ENCODE measurements around the gene ZNHIT2. TPM values are rescaled to one million over a fixed set of nuclear protein-coding genes. Genes with fewer than 3 reads are reported as not detected.

The ZNHIT2 gene
- total and polyA plus RNA-seq, 2 experiments from 2014 or later: 13.2 to 15.5 TPM

- no peak for DNase-seq
- H3K4me1 ChIP-seq (ENCODE audit: insufficient read depth): no peaks in the 10 kb centered on the region
- H3K27me3 ChIP-seq (replicated peaks; ENCODE audit: insufficient read depth): no peaks in the 10 kb centered on the region
- H3F3A ChIP-seq (ENCODE audit: insufficient read depth): no peaks in the 10 kb centered on the region
- no peaks in the 10 kb centered on the region for H3K36me3 ChIP-seq (ENCODE audit: low read depth)
- no peaks in the 10 kb centered on the region for H3K9me3 ChIP-seq (ENCODE audit: low read depth)
- H3K4me3 ChIP-seq: no peak overlapping the region
- H3K4me2 ChIP-seq (ENCODE audit: unreplicated experiment): no peak overlapping the region
- H3K79me2 ChIP-seq (ENCODE audit: insufficient read depth): no peaks in the 10 kb centered on the region
- H2AFZ ChIP-seq: no peak overlapping the region
- 58 to 67% methylated on average over 4 of the region's 4 CpGs for WGBS, 2 experiments (ENCODE audit: low coverage in 1 of 2, low lambda C conversion rate in 2 of 2, missing lambda C conversion rate in 2 of 2)
- no peak overlapping the region for H3K9ac ChIP-seq
- no peaks in the 10 kb centered on the region for H3K9me2 ChIP-seq (ENCODE audit: insufficient read depth)
- no peaks in the 10 kb centered on the region for H4K20me1 ChIP-seq (ENCODE audit: insufficient read depth)
- in situ Hi-C loops (cut with MboI): no loop called here
- H3K27ac ChIP-seq: no peak overlapping the region
- no peak for TF ChIP-seq EZH2 (IDR thresholded peaks at IDR 0.05; ENCODE audit: insufficient read depth, poor library complexity, severe bottlenecking)
- no peak for TF ChIP-seq EZH2phosphoT487 (IDR thresholded peaks at IDR 0.05; ENCODE audit: insufficient read depth, low read depth)
These were observed 45.4 kb downstream of the ZNHIT2 start for GRCh38 chr11:65071907-65072630.

- Histone ChIP-seq H3K4me1 (ENCODE audit: insufficient read depth) (no peaks in the 10 kb centered on the region), H3K9ac (no peak overlapping the region), H3K27ac (no peak overlapping the region), H3F3A (ENCODE audit: insufficient read depth) (no peaks in the 10 kb centered on the region), H3K9me3 (ENCODE audit: low read depth) (no peaks in the 10 kb centered on the region), H3K4me2 (ENCODE audit: unreplicated experiment) (no peak overlapping the region), H4K20me1 (ENCODE audit: insufficient read depth) (no peaks in the 10 kb centered on the region), H3K9me2 (ENCODE audit: insufficient read depth) (no peaks in the 10 kb centered on the region), H3K79me2 (ENCODE audit: insufficient read depth) (no peaks in the 10 kb centered on the region), H3K36me3 (ENCODE audit: low read depth) (no peaks in the 10 kb centered on the region), H3K4me3 (no peak overlapping the region), H3K27me3 (replicated peaks; ENCODE audit: insufficient read depth) (no peaks in the 10 kb centered on the region), H2AFZ (no peak overlapping the region)
- in situ Hi-C loops (cut with MboI): no loop called here
- WGBS, 2 experiments (ENCODE audit: low coverage in 1 of 2, low lambda C conversion rate in 2 of 2, missing lambda C conversion rate in 2 of 2): 69 to 70% methylated on average over 9 of the region's 9 CpGs
- no peak for DNase-seq
- no peak for TF ChIP-seq EZH2 (IDR thresholded peaks at IDR 0.05; ENCODE audit: insufficient read depth, poor library complexity, severe bottlenecking)
- no peak for TF ChIP-seq EZH2phosphoT487 (IDR thresholded peaks at IDR 0.05; ENCODE audit: insufficient read depth, low read depth)
These were observed 48.3 kb downstream of the ZNHIT2 start for GRCh38 chr11:65069217-65069616.

GRCh38 chr11:65067446-65067845 is 50.1 kb downstream of the ZNHIT2 start:
- 74 to 84% methylated on average over 8 to 10 of the region's 10 CpGs for WGBS, 2 experiments (ENCODE audit: low coverage in 1 of 2, low lambda C conversion rate in 2 of 2, missing lambda C conversion rate in 2 of 2)
- H2AFZ ChIP-seq: no peak overlapping the region
- no peak for TF ChIP-seq EZH2 (IDR thresholded peaks at IDR 0.05; ENCODE audit: insufficient read depth, poor library complexity, severe bottlenecking)
- no peak for TF ChIP-seq EZH2phosphoT487 (IDR thresholded peaks at IDR 0.05; ENCODE audit: insufficient read depth, low read depth)

GRCh38 chr11:65066805-65067291 is 50.7 kb downstream of the ZNHIT2 start:
- H3K36me3 ChIP-seq (ENCODE audit: low read depth): no peaks in the 10 kb centered on the region

More at GRCh38 chr11:65067446-65067845, 50.1 kb downstream of the ZNHIT2 start:
- Histone ChIP-seq H3K4me1 (ENCODE audit: insufficient read depth) (no peaks in the 10 kb centered on the region), H3K27me3 (replicated peaks; ENCODE audit: insufficient read depth) (no peaks in the 10 kb centered on the region), H3K9me2 (ENCODE audit: insufficient read depth) (no peaks in the 10 kb centered on the region), H3K4me2 (ENCODE audit: unreplicated experiment) (no peak overlapping the region), H3K36me3 (ENCODE audit: low read depth) (no peaks in the 10 kb centered on the region), H3K9me3 (ENCODE audit: low read depth) (no peaks in the 10 kb centered on the region), H3K27ac (no peak overlapping the region), H3K4me3 (no peak overlapping the region), H4K20me1 (ENCODE audit: insufficient read depth) (no peaks in the 10 kb centered on the region), H3F3A (ENCODE audit: insufficient read depth) (no peaks in the 10 kb centered on the region), H3K79me2 (ENCODE audit: insufficient read depth) (no peaks in the 10 kb centered on the region), H3K9ac (no peak overlapping the region)
- DNase-seq: no peak
- in situ Hi-C loops (cut with MboI): no loop called here

More at GRCh38 chr11:65066805-65067291, 50.7 kb downstream of the ZNHIT2 start:
- Histone ChIP-seq H3K4me3 (no peak overlapping the region), H3F3A (ENCODE audit: insufficient read depth) (no peaks in the 10 kb centered on the region), H3K9ac (no peak overlapping the region), H2AFZ (no peak overlapping the region), H3K9me2 (ENCODE audit: insufficient read depth) (no peaks in the 10 kb centered on the region), H4K20me1 (ENCODE audit: insufficient read depth) (no peaks in the 10 kb centered on the region), H3K4me1 (ENCODE audit: insufficient read depth) (no peaks in the 10 kb centered on the region), H3K4me2 (ENCODE audit: unreplicated experiment) (no peak overlapping the region), H3K9me3 (ENCODE audit: low read depth) (no peaks in the 10 kb centered on the region), H3K27ac (no peak overlapping the region), H3K79me2 (ENCODE audit: insufficient read depth) (no peaks in the 10 kb centered on the region), H3K27me3 (replicated peaks; ENCODE audit: insufficient read depth) (no peaks in the 10 kb centered on the region)
- no peak for DNase-seq
- TF ChIP-seq EZH2phosphoT487 (IDR thresholded peaks at IDR 0.05; ENCODE audit: insufficient read depth, low read depth) (no peak), EZH2 (IDR thresholded peaks at IDR 0.05; ENCODE audit: insufficient read depth, poor library complexity, severe bottlenecking) (no peak)
- in situ Hi-C loops (cut with MboI): no loop called here
- WGBS, 2 experiments (ENCODE audit: low coverage in 1 of 2, low lambda C conversion rate in 2 of 2, missing lambda C conversion rate in 2 of 2): 39 to 45% methylated on average over 3 to 4 of the region's 4 CpGs

Small RNA genes lying within 50 kb of the gene (microRNA-seq; reads per million reads assigned to microRNA genes)
- gene MIR6751 (ENCODE audit: borderline number of aligned reads): 1.5 reads per million

Small RNA genes lying within 50 kb of the gene (small RNA-seq; reads per million reads assigned to genes)
- gene HIGD1AP10 (ENCODE audit: low read depth, low replicate concordance) (not detected), gene PDCL2P2 (ENCODE audit: low read depth, low replicate concordance) (not detected), gene RNU2-23P (ENCODE audit: low read depth, low replicate concordance) (67.8 reads per million, percentile 93 among the genes with 10 or more reads in this experiment)

Other genes starting within 250 kb of the ZNHIT2 start
- gene EHD1, start 239.1 kb downstream of the ZNHIT2 start, total RNA-seq (2014; rRNA removed; shearing (Covaris generic)): 90.2 and 124 TPM in 2 replicates
- gene EHD1, start 239.1 kb downstream of the ZNHIT2 start, polyA plus RNA-seq (2016; fragmentation: Nextera tagmentation; extraction: Ambion mirVana): 55.2 and 56.3 TPM in 2 replicates
- gene ATG2A, start 200.5 kb downstream of the ZNHIT2 start, total RNA-seq (2014; rRNA removed; shearing (Covaris generic)): 12.4 and 18.9 TPM in 2 replicates
- 6.3 and 6.8 TPM in 2 replicates for gene ATG2A, start 200.5 kb downstream of the ZNHIT2 start, polyA plus RNA-seq (2016; fragmentation: Nextera tagmentation; extraction: Ambion mirVana)
- 23.9 and 27.3 TPM in 2 replicates for gene PPP2R5B, start 193.0 kb downstream of the ZNHIT2 start, total RNA-seq (2014; rRNA removed; shearing (Covaris generic))
- gene PPP2R5B, start 193.0 kb downstream of the ZNHIT2 start, polyA plus RNA-seq (2016; fragmentation: Nextera tagmentation; extraction: Ambion mirVana): 16.4 and 19.4 TPM in 2 replicates
- gene GPHA2, start 181.8 kb downstream of the ZNHIT2 start, total RNA-seq (2014; rRNA removed; shearing (Covaris generic)): not detected in 2 replicates
- not detected in 2 replicates for gene GPHA2, start 181.8 kb downstream of the ZNHIT2 start, polyA plus RNA-seq (2016; fragmentation: Nextera tagmentation; extraction: Ambion mirVana)
- not detected in 2 replicates for gene MAJIN, start 145.6 kb downstream of the ZNHIT2 start, total RNA-seq (2014; rRNA removed; shearing (Covaris generic))
- gene MAJIN, start 145.6 kb downstream of the ZNHIT2 start, polyA plus RNA-seq (2016; fragmentation: Nextera tagmentation; extraction: Ambion mirVana): not detected in 2 replicates
- 4.0 TPM in 1 of 2 replicates, not detected in the other for gene BATF2, start 120.7 kb downstream of the ZNHIT2 start, total RNA-seq (2014; rRNA removed; shearing (Covaris generic))
- gene BATF2, start 120.7 kb downstream of the ZNHIT2 start, polyA plus RNA-seq (2016; fragmentation: Nextera tagmentation; extraction: Ambion mirVana): 0.57 and 0.79 TPM in 2 replicates
- 96.6 and 115 TPM in 2 replicates for gene ARL2, start 103.5 kb downstream of the ZNHIT2 start, total RNA-seq (2014; rRNA removed; shearing (Covaris generic))
- gene ARL2, start 103.5 kb downstream of the ZNHIT2 start, polyA plus RNA-seq (2016; fragmentation: Nextera tagmentation; extraction: Ambion mirVana): 143 and 155 TPM in 2 replicates
- gene SNX15, start 90.3 kb downstream of the ZNHIT2 start, total RNA-seq (2014; rRNA removed; shearing (Covaris generic)): 14.9 and 17.5 TPM in 2 replicates
- gene SNX15, start 90.3 kb downstream of the ZNHIT2 start, polyA plus RNA-seq (2016; fragmentation: Nextera tagmentation; extraction: Ambion mirVana): 17.2 and 17.7 TPM in 2 replicates
- 8.0 and 14.9 TPM in 2 replicates for gene SAC3D1, start 76.5 kb downstream of the ZNHIT2 start, total RNA-seq (2014; rRNA removed; shearing (Covaris generic))
- gene SAC3D1, start 76.5 kb downstream of the ZNHIT2 start, polyA plus RNA-seq (2016; fragmentation: Nextera tagmentation; extraction: Ambion mirVana): 12.8 and 13.2 TPM in 2 replicates
- 37.7 and 40.7 TPM in 2 replicates for gene NAALADL1, start 59.1 kb downstream of the ZNHIT2 start, total RNA-seq (2014; rRNA removed; shearing (Covaris generic))
- 26.6 and 27.9 TPM in 2 replicates for gene NAALADL1, start 59.1 kb downstream of the ZNHIT2 start, polyA plus RNA-seq (2016; fragmentation: Nextera tagmentation; extraction: Ambion mirVana)
- gene CDCA5, start 33.7 kb downstream of the ZNHIT2 start, total RNA-seq (2014; rRNA removed; shearing (Covaris generic)): 16.8 and 17.5 TPM in 2 replicates
- 11.9 and 12.4 TPM in 2 replicates for gene CDCA5, start 33.7 kb downstream of the ZNHIT2 start, polyA plus RNA-seq (2016; fragmentation: Nextera tagmentation; extraction: Ambion mirVana)
- 55.2 and 66.8 TPM in 2 replicates for gene ZFPL1, start 33.5 kb downstream of the ZNHIT2 start, total RNA-seq (2014; rRNA removed; shearing (Covaris generic))
- 62.8 and 64.9 TPM in 2 replicates for gene ZFPL1, start 33.5 kb downstream of the ZNHIT2 start, polyA plus RNA-seq (2016; fragmentation: Nextera tagmentation; extraction: Ambion mirVana)
- 285 and 339 TPM in 2 replicates for gene VPS51, start 21.5 kb downstream of the ZNHIT2 start, total RNA-seq (2014; rRNA removed; shearing (Covaris generic))
- gene VPS51, start 21.5 kb downstream of the ZNHIT2 start, polyA plus RNA-seq (2016; fragmentation: Nextera tagmentation; extraction: Ambion mirVana): 30.7 and 37.1 TPM in 2 replicates
- 0.65 and 0.89 TPM in 2 replicates for gene TM7SF2, start 5.8 kb downstream of the ZNHIT2 start, total RNA-seq (2014; rRNA removed; shearing (Covaris generic))
- gene TM7SF2, start 5.8 kb downstream of the ZNHIT2 start, polyA plus RNA-seq (2016; fragmentation: Nextera tagmentation; extraction: Ambion mirVana): 2.5 and 2.6 TPM in 2 replicates
- 180 and 199 TPM in 2 replicates for gene FAU, start 4.4 kb upstream of the ZNHIT2 start, total RNA-seq (2014; rRNA removed; shearing (Covaris generic))
- gene FAU, start 4.4 kb upstream of the ZNHIT2 start, polyA plus RNA-seq (2016; fragmentation: Nextera tagmentation; extraction: Ambion mirVana): 342 and 365 TPM in 2 replicates
- 65.6 and 78.4 TPM in 2 replicates for gene MRPL49, start 4.6 kb upstream of the ZNHIT2 start, total RNA-seq (2014; rRNA removed; shearing (Covaris generic))
- 48.6 and 53.3 TPM in 2 replicates for gene MRPL49, start 4.6 kb upstream of the ZNHIT2 start, polyA plus RNA-seq (2016; fragmentation: Nextera tagmentation; extraction: Ambion mirVana)
- gene SYVN1, start 16.8 kb upstream of the ZNHIT2 start, total RNA-seq (2014; rRNA removed; shearing (Covaris generic)): 29.5 and 64.2 TPM in 2 replicates
- 18.0 and 21.2 TPM in 2 replicates for gene SYVN1, start 16.8 kb upstream of the ZNHIT2 start, polyA plus RNA-seq (2016; fragmentation: Nextera tagmentation; extraction: Ambion mirVana)
- gene SPDYC, start 52.5 kb upstream of the ZNHIT2 start, total RNA-seq (2014; rRNA removed; shearing (Covaris generic)): not detected in 2 replicates
- not detected in 2 replicates for gene SPDYC, start 52.5 kb upstream of the ZNHIT2 start, polyA plus RNA-seq (2016; fragmentation: Nextera tagmentation; extraction: Ambion mirVana)
- gene CAPN1, start 64.2 kb upstream of the ZNHIT2 start, total RNA-seq (2014; rRNA removed; shearing (Covaris generic)): 127 and 145 TPM in 2 replicates
- 106 and 110 TPM in 2 replicates for gene CAPN1, start 64.2 kb upstream of the ZNHIT2 start, polyA plus RNA-seq (2016; fragmentation: Nextera tagmentation; extraction: Ambion mirVana)
- 6.7 and 8.6 TPM in 2 replicates for gene POLA2, start 144.3 kb upstream of the ZNHIT2 start, total RNA-seq (2014; rRNA removed; shearing (Covaris generic))
- gene POLA2, start 144.3 kb upstream of the ZNHIT2 start, polyA plus RNA-seq (2016; fragmentation: Nextera tagmentation; extraction: Ambion mirVana): 8.7 and 8.9 TPM in 2 replicates
- 32.1 and 32.6 TPM in 2 replicates for gene CDC42EP2, start 197.2 kb upstream of the ZNHIT2 start, total RNA-seq (2014; rRNA removed; shearing (Covaris generic))
- gene CDC42EP2, start 197.2 kb upstream of the ZNHIT2 start, polyA plus RNA-seq (2016; fragmentation: Nextera tagmentation; extraction: Ambion mirVana): 37.9 and 40.3 TPM in 2 replicates
- 27.7 and 30.0 TPM in 2 replicates for gene DPF2, start 216.2 kb upstream of the ZNHIT2 start, total RNA-seq (2014; rRNA removed; shearing (Covaris generic))
- gene DPF2, start 216.2 kb upstream of the ZNHIT2 start, polyA plus RNA-seq (2016; fragmentation: Nextera tagmentation; extraction: Ambion mirVana): 51.2 and 54.1 TPM in 2 replicates
- gene TIGD3, start 237.1 kb upstream of the ZNHIT2 start, total RNA-seq (2014; rRNA removed; shearing (Covaris generic)): not detected in 2 replicates
- not detected in 2 replicates for gene TIGD3, start 237.1 kb upstream of the ZNHIT2 start, polyA plus RNA-seq (2016; fragmentation: Nextera tagmentation; extraction: Ambion mirVana)

All from GM23248 (cell line).